T-helper 1 cell treated with Interleukin-12 subunit alpha and Interleukin-12 subunit beta and Interleukin-4 antibody, amounts not matched to agents 30 μg/mL and 1 μg/mL, for 36 hours (primary cell): ENCODE results near the gene GOLGA3.
A peak's percentile ranks its signal among the peaks of the same experiment; 100 is the strongest.
"Not testable (repeated sequence)": the region's sequence is repeated elsewhere in the genome, so short reads cannot be mapped to it uniquely, and the experiment has no call there.

Source experiments
- H3K27ac Mint-ChIP-seq: one replicate; pipeline ENCODE4 v1.8.0; 2021; ENCODE audit warnings: mild to moderate bottlenecking, mixed read lengths
- H3K27me3 Mint-ChIP-seq: one replicate; pipeline ENCODE4 v1.8.0; 2021; ENCODE audit warnings: low read depth, mixed read lengths
- H3K36me3 Mint-ChIP-seq: one replicate; pipeline ENCODE4 v1.8.0; 2021; ENCODE audit warnings: low read depth, mixed read lengths
- H3K4me1 Mint-ChIP-seq: one replicate; pipeline ENCODE4 v1.8.0; 2021; ENCODE audit warnings: low read depth, mixed read lengths
- H3K4me3 Mint-ChIP-seq: one replicate; pipeline ENCODE4 v1.8.0; 2021; ENCODE audit warnings: mild to moderate bottlenecking, moderate library complexity, mixed read lengths
- H3K9me3 Mint-ChIP-seq: one replicate; pipeline ENCODE4 v1.8.0; 2021; ENCODE audit warnings: mixed read lengths

The GOLGA3 gene, protein sequence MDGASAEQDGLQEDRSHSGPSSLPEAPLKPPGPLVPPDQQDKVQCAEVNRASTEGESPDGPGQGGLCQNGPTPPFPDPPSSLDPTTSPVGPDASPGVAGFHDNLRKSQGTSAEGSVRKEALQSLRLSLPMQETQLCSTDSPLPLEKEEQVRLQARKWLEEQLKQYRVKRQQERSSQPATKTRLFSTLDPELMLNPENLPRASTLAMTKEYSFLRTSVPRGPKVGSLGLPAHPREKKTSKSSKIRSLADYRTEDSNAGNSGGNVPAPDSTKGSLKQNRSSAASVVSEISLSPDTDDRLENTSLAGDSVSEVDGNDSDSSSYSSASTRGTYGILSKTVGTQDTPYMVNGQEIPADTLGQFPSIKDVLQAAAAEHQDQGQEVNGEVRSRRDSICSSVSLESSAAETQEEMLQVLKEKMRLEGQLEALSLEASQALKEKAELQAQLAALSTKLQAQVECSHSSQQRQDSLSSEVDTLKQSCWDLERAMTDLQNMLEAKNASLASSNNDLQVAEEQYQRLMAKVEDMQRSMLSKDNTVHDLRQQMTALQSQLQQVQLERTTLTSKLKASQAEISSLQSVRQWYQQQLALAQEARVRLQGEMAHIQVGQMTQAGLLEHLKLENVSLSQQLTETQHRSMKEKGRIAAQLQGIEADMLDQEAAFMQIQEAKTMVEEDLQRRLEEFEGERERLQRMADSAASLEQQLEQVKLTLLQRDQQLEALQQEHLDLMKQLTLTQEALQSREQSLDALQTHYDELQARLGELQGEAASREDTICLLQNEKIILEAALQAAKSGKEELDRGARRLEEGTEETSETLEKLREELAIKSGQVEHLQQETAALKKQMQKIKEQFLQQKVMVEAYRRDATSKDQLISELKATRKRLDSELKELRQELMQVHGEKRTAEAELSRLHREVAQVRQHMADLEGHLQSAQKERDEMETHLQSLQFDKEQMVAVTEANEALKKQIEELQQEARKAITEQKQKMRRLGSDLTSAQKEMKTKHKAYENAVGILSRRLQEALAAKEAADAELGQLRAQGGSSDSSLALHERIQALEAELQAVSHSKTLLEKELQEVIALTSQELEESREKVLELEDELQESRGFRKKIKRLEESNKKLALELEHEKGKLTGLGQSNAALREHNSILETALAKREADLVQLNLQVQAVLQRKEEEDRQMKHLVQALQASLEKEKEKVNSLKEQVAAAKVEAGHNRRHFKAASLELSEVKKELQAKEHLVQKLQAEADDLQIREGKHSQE (N-terminal part only)

DNA sequence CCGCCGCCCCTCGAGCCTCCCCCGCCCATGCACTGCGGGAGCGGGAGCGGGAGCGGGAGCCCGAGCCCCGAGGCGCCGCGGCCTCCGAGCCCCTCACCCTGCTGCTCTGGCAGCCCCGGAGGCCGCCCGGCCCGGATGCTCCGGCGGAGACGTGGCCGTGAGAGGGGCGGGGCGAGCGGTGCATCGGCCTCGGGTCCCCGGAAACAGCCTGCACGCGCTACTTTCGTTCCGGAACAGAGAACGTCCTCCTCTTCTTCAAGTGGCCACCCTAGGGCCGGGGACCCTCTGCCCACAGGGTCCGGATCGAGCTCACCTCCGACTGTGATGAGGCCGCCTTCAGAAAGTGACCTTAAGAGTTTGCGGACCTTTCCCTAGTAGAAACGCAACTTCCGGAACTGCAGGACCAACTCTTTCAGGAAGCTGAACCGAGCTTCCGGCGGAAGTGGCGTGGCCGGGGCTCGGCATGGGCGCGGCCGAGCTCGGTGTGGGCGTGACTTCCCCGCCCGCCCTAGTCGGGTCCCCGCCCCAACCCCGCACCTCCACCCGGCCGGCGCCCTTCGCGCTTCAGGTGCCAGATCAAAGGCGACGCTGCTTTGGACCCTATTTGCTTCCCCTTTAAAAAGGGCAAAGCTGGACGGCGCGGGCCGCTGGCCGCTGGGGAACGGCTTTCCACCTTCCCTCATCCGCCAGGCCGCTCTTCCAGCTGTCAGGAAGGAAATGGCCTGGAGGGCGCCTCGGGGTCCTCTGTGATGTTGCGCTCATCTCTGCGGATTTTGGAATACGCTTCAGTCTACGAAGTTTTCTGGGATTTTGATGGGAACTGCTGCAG lies at the start of gene GOLGA3:
TSS of gene GOLGA3 (minus strand) at position 164 of the 829 bp plus-strand sequence. CDS start 6,741 bp downstream, outside the sequence.
- peaks cover 32% of the 10 kb centered on the region for H3K4me1 Mint-ChIP-seq
- H3K36me3 Mint-ChIP-seq = peaks cover 38% of the 10 kb centered on the region
- H3K9me3 Mint-ChIP-seq = no peaks in the 10 kb centered on the region
- H3K27me3 Mint-ChIP-seq = no peaks in the 10 kb centered on the region
- peak within 1 kb of the TSS; percentile 100 for H3K27ac Mint-ChIP-seq
- peak within 1 kb of the TSS; percentile 98 for H3K4me3 Mint-ChIP-seq

DNA sequence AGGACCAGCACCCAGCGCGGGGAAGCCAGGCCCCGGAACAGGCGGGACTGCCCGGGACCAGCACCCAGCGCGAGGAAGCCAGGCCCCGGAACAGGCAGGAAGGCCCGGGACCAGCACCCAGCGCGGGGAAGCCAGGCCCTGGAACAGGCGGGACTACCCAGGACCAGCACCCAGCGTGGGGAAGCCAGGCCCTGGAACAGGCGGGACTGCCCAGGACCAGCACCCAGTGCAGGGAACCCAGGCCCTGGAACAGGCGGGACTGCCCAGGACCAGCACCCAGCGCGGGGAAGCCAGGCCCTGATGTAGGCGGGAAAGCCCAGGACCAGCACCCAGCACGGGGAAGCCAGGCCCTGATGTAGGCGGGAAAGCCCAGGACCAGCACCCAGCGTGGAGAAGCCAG lies 46.0 kb upstream of the GOLGA3 start:
- H3K36me3 Mint-ChIP-seq = peaks cover 33% of the 10 kb centered on the region
- H3K27me3 Mint-ChIP-seq, H3K27ac Mint-ChIP-seq, H3K9me3 Mint-ChIP-seq, H3K4me3 Mint-ChIP-seq: not testable (repeated sequence)
- peaks cover 19% of the 10 kb centered on the region for H3K4me1 Mint-ChIP-seq

DNA sequence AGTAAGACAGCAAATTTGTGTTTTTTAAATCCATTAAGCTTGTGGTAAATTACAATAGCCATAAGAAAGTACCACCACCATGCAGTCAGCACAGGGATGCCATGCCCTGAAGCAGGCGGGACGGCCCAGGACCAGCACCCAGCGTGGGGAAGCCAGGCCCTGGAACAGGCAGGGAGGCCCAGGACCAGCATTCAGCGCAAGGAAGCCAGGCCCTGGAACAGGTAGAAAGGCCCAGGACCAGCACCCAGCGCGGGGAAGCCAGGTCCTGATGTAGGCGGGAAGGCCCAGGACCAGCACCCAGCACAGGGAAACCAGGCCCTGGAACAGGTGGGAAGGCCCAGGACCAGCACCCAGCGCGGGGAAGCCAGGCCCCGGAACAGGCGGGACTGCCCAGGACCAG lies 45.5 kb upstream of the GOLGA3 start:
- Mint-ChIP-seq H3K27ac (no peak overlapping the region), H3K9me3 (no peaks in the 10 kb centered on the region), H3K27me3 (no peaks in the 10 kb centered on the region), H3K4me3 (no peak overlapping the region), H3K36me3 (peaks cover 35% of the 10 kb centered on the region), H3K4me1 (peaks cover 19% of the 10 kb centered on the region)

DNA sequence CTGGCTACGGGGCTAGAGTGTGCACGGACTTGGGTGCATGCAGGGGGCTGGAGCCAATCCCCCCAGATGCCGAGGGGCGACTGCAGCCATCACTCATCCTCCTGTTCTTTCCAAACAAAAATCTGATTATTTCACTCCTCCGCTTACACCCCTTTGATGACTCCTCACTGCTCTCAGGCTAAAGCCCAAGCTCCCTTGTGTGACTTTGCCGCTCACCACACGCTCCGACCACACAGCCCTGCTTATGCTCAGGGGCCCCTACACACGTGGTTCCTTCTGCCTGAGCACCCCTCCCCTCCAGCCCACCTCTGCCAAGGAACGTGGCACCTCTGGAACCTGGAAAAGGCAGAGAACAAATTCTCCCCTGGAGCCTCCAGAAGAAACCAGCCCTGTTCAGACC lies 45.1 kb upstream of the GOLGA3 start:
- H3K4me3 Mint-ChIP-seq = no peak overlapping the region
- peak overlapping the region; percentile 55 for H3K27ac Mint-ChIP-seq
- H3K36me3 Mint-ChIP-seq = peaks cover 37% of the 10 kb centered on the region
- no peaks in the 10 kb centered on the region for H3K27me3 Mint-ChIP-seq
- peaks cover 19% of the 10 kb centered on the region for H3K4me1 Mint-ChIP-seq
- H3K9me3 Mint-ChIP-seq = no peaks in the 10 kb centered on the region

DNA sequence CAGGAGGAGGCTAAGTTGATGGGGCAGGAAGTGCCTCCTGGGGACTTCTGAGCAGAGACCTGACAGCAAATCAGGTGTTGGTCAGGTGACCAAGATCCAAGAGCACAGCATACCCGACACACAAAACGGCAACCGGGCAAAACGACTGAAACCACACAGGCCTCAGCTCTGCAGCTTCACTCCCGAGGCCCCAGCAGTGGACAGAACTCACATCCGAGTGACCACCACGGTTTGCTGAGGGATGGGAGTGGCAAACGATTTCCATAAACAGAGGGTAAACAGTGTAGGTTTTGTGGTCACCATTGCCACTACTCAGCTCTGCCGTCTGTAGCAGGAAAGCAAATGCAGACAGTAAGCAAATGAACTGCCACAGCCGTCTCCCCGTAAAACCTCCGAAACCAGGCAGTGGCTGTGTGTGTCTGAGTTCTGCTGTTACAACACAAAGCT lies 44.3 kb upstream of the GOLGA3 start:
- Mint-ChIP-seq H3K4me1 (peaks cover 20% of the 10 kb centered on the region), H3K27me3 (no peaks in the 10 kb centered on the region), H3K27ac (peak overlapping the region; percentile 76), H3K4me3 (peak overlapping the region; percentile 18), H3K36me3 (peaks cover 38% of the 10 kb centered on the region), H3K9me3 (no peaks in the 10 kb centered on the region)

DNA sequence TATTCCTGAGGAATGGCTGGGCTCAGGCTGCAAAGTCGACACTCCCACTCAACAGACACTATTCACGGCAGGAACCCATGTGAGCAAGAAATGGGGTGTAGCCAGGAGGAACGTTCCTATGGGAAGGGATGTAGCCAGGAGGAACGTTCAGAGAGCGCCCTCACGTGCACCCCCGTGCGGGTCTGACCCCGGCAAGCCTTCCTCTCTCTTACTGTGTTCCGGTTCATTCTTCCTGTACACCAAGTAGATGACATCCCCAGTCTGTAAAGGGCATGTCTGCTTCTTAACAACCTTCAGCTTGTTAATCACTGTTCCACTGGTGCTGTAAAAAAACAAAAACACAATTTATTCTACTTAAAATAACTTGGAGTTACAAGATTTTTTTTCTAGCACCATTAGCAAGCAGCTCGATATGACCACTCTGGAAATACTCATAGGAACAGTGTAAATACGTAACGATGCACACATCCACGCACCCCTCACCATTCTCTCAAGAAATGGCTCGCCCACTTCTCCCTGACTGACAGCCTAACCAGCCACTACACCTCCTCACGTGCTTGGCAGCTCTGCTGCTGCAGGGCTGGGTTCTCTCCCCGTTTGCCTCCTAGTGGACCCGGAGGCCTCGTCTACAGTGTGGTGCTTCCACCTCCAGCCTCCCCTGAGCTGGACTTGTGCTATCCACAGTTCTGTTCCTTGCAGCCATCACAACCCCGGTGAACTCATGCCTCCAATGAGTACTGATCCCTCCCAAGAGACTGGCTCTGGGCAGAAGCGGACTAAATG lies 43.6 kb upstream of the GOLGA3 start:
- H3K4me3 Mint-ChIP-seq = peak overlapping the region; percentile 18
- H3K4me1 Mint-ChIP-seq = peaks cover 26% of the 10 kb centered on the region
- no peaks in the 10 kb centered on the region for H3K27me3 Mint-ChIP-seq
- peaks cover 40% of the 10 kb centered on the region for H3K36me3 Mint-ChIP-seq
- H3K27ac Mint-ChIP-seq = peak overlapping the region; percentile 76
- no peaks in the 10 kb centered on the region for H3K9me3 Mint-ChIP-seq

DNA sequence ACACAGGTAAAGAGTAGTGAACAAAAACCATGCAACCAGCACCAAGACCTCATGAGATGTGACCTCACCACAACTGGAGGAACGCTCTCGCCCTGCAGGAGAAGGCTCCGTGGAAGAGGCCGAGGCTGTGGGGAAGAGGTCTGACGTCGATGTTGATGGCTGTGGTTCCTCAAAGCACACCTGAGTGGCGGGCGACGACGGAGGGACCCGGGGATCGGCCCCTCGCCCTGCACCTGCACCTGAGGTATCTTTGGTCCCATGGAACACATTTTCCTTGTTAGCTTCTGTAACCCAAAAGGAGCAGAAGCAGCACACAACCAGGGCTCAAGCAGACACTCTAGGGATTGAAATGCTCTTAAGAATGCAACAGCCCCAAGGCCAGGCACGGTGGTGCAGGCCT lies 40.9 kb upstream of the GOLGA3 start:
- H3K4me1 Mint-ChIP-seq = peaks cover 32% of the 10 kb centered on the region
- peak overlapping the region; percentile 36 for H3K27ac Mint-ChIP-seq
- no peaks in the 10 kb centered on the region for H3K9me3 Mint-ChIP-seq
- H3K4me3 Mint-ChIP-seq = no peak overlapping the region
- no peaks in the 10 kb centered on the region for H3K27me3 Mint-ChIP-seq
- peaks cover 42% of the 10 kb centered on the region for H3K36me3 Mint-ChIP-seq

DNA sequence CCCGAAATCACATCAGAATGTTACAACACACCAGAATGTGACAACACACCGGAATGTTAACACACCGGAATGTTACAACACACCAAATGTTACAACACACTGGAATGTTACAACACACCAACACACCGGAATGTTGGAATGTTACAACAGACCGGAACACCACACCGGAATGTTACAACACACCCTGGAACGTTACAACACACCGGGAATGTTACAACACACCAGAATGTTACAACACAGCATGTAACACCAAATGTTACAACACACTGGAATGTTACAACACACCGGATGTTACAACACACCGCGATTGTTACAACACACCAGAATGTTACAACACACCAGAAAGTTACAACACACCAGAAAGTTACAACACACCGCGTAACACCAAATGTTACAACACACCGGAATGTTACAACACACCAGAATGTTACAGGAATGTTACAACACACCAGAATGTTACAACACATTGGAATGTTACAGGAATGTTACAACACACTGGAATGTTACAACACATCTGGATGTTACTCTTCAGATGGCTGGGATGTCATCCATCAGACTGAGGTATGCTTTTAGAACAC lies 37.7 kb upstream of the GOLGA3 start:
- Mint-ChIP-seq H3K4me1 (peaks cover 13% of the 10 kb centered on the region), H3K4me3 (no peak overlapping the region), H3K27me3 (no peaks in the 10 kb centered on the region), H3K9me3 (no peaks in the 10 kb centered on the region), H3K36me3 (peaks cover 35% of the 10 kb centered on the region), H3K27ac (no peak overlapping the region)

DNA sequence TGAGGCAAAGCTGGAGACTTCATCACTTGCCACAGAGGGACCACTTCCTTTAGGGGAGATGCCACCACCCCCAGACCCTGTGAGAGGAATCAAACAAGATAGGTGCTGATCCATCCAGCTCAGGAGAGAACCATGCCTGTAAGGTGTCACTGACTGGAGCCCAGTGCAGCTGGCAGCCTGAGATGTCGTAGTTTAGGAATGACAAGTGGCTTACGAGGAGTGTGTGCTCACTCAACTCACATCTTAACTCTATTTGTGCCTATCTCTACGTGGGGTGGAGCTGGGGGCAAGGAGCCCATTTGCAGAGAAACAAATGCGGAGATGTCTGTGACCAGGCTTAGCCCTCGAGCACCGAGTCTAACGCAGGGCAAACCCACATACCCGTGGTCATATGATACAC lies 32.9 kb upstream of the GOLGA3 start:
- Mint-ChIP-seq H3K9me3 (no peaks in the 10 kb centered on the region), H3K4me1 (peaks cover 2% of the 10 kb centered on the region), H3K4me3 (no peak overlapping the region), H3K27me3 (no peaks in the 10 kb centered on the region), H3K27ac (no peak overlapping the region), H3K36me3 (peaks cover 27% of the 10 kb centered on the region)

DNA sequence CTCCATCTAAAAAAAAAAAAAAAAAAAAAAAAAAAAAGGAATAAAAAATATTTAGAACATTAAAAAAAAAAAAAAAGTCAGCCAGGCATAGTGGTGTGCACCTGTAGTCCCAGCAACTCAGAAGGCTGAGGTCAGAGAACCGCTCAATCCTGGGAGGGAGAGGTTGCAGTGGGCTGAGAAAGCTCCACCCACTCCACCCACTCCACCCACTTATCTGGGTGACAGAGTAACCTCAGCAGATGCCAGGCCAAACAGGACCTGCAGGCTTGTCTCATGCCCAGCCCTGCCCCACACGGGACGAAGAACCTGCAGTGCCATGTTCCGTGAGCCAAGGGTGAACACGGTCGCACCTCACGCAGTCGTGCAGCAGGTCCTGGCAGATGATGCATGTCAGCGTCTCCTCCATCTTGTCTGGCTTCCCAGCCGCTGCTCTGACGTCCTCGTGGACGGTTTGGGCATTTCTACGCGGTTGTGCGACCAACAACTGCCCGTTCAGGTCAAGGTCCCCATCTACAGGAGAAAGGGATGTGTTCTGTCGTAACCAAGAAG lies 30.1 kb upstream of the GOLGA3 start:
- H3K9me3 Mint-ChIP-seq = no peaks in the 10 kb centered on the region
- no peaks in the 10 kb centered on the region for H3K27me3 Mint-ChIP-seq

DNA sequence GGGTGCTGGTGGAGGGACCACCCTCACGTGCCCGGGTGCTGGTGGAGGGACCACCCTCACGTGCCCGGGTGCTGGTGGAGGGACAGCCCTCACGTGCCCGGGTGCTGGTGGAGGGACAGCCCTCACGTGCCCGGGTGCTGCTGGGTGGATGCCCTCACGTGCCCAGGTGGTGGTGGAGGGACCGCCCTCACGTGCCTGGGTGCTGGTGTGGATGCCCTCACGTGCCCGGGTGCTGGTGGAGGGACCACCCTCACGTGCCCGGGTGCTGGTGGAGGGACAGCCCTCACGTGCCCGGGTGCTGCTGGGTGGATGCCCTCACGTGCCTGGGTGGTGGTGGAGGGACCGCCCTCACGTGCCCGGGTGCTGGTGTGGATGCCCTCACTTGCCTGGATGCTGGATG lies 28.4 kb upstream of the GOLGA3 start:
- H3K27ac Mint-ChIP-seq, H3K9me3 Mint-ChIP-seq, H3K4me1 Mint-ChIP-seq, H3K4me3 Mint-ChIP-seq, H3K27me3 Mint-ChIP-seq: not testable (repeated sequence)
- H3K36me3 Mint-ChIP-seq = peaks cover 48% of the 10 kb centered on the region

More for the DNA sequence above, 30.1 kb upstream of the GOLGA3 start:
- H3K4me1 Mint-ChIP-seq = peaks cover 2% of the 10 kb centered on the region
- H3K27ac Mint-ChIP-seq = no peak overlapping the region
- H3K4me3 Mint-ChIP-seq = no peak overlapping the region
- peaks cover 43% of the 10 kb centered on the region for H3K36me3 Mint-ChIP-seq

DNA sequence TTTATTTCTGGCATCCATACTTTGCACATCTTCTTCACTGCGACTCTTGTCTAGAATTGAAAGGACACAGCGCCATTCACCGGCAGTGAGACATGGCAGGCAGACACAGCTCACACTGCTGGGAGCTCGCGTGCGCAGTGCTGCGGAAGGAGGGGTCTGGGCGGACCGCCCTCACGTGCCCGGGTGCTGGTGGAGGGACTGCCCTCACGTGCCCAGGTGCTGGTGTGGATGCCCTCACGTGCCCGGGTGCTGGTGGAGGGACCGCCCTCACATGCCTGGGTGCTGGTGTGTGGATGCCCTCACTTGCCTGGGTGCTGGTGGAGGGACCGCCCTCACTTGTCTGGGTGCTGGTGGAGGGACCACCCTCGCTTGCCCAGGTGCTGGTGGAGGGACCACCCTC lies 27.9 kb upstream of the GOLGA3 start:
- no peak overlapping the region for H3K4me3 Mint-ChIP-seq
- no peaks in the 10 kb centered on the region for H3K9me3 Mint-ChIP-seq
- no peaks in the 10 kb centered on the region for H3K27me3 Mint-ChIP-seq
- peaks cover 2% of the 10 kb centered on the region for H3K4me1 Mint-ChIP-seq
- peaks cover 50% of the 10 kb centered on the region for H3K36me3 Mint-ChIP-seq
- H3K27ac Mint-ChIP-seq = no peak overlapping the region

DNA sequence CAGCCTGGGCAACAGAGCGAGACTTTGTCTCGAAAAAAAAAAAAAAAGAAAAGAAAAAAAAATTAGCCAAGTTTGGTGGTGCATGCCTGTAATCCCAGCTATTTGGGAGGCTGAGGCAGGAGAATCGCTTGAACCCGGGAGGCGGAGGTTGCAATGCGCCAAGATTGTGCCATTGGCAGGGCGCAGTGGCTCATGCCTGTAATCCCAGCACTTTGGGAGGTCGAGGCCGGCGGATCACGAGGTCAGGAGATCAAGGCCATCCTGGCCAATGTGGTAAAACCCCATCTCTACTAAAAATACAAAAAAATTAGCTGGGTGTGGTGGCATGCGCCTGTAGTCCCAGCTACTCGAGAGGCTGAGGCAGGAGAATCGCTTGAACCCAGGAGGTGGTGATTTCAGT lies 26.5 kb upstream of the GOLGA3 start:
- not testable (repeated sequence) for H3K27ac Mint-ChIP-seq, H3K4me3 Mint-ChIP-seq
- H3K36me3 Mint-ChIP-seq = peaks cover 52% of the 10 kb centered on the region

More for the DNA sequence above, 26.5 kb upstream of the GOLGA3 start:
- H3K4me1 Mint-ChIP-seq, H3K27me3 Mint-ChIP-seq, H3K9me3 Mint-ChIP-seq: not testable (repeated sequence)
